Psoas muscle (tissue), 8 donors: Measurements from ENCODE around the gene CFAP58. TPM values are rescaled to one million over a fixed set of nuclear protein-coding genes. Genes with fewer than 3 reads are reported as not detected.

Source experiments
- ATAC-seq, 4 donors: fragments of 200-7000 bp; cut with Tn5 transposase; one replicate each; pipeline ENCODE4 v1.9.1; 2020; ENCODE audit warnings: moderate library complexity in 3 of 4, mild to moderate bottlenecking in 2 of 4
- DNase-seq, 2 donors: peaks; one replicate each; pipeline ENCODE4 v3.0.0-alpha.2; 2020
- H3K27ac ChIP-seq: fragments of 200-600 bp; one replicate; pipeline ENCODE4 v1.8.0; 2022
- H3K27me3 ChIP-seq, 3 donors: fragments of 200-600 bp in 1 of 3; one replicate each; pipeline versions ENCODE4 v1.6.1 to v1.8.0; 2013 to 2022; ENCODE audit warnings: low read length in 2 of 3, mild to moderate bottlenecking in 2 of 3, moderate library complexity in 1 of 3; ENCODE audit not compliant: insufficient read depth in 3 of 3
- H3K36me3 ChIP-seq, 2 donors: fragments of 200-600 bp in 1 of 2; one replicate each; pipeline versions ENCODE4 v1.6.1 to v1.8.0; 2013 to 2022; ENCODE audit warnings: low read depth in 1 of 2, mild to moderate bottlenecking in 1 of 2, moderate library complexity in 1 of 2; ENCODE audit not compliant: insufficient read depth in 1 of 2
- H3K4me1 ChIP-seq: fragments of 200-600 bp; one replicate; pipeline ENCODE4 v1.8.0; 2022
- H3K4me3 ChIP-seq: fragments of 200-600 bp; one replicate; pipeline ENCODE4 v1.8.0; 2022; ENCODE audit warnings: mild to moderate bottlenecking
- H3K9me3 ChIP-seq: fragments of 200-600 bp; one replicate; pipeline ENCODE4 v1.8.0; 2022
- CTCF ChIP-seq: fragments of 200-600 bp; IDR thresholded peaks from one replicate; pipeline ENCODE4 v1.8.0; 2022; ENCODE audit warnings: antibody characterized with exemption
- WGBS, 3 donors: extraction: QIAGEN DNeasy Blood & Tissue Kit; methylation state at CpG; one replicate each; pipeline versions ENCODE4 v1.1.6 to v1.1.7; 2013; 5-methylcytosine and 5-hydroxymethylcytosine counted together
- intact Hi-C, 2 donors: fragments of 100-400 bp; cut with DNase I; formaldehyde crosslinking; loops; one replicate each; pipeline versions ENCODE4 v1.11.0 to v1.14.2; 2022
- polyA plus RNA-seq, 3 donors: library from polyadenylated mRNA; stranded (reverse); fragments of 200-250 nt; gene quantifications; one replicate each; pipeline ENCODE4 v1.2.3, GENCODE V29; 2013
- total RNA-seq, 4 donors: library from RNA; stranded (reverse); fragmentation: NEBNext Ultra II Directional in 2 of 4; extraction: Animal tissue kit (Norgen Biotek cat#: 25700) in 2 of 4; gene quantifications; one replicate each; pipeline versions ENCODE4 v1.2.1 to v1.2.4, GENCODE V29; 2021 to 2023
- donor health status: healthy with polysubstance abuse.
- donor health status: DM: no; HTN: no; CAD: no; lungs with moderate emphysema.
- donor health status: Bipolar disorder and iron deficiency.
- donor health status: healthy.
- donor health status: DM: yes; HTN: yes; CAD: no.
- donor health status: DM: no; HTN: no; CAD: no.
- donor health status: DM: no; HTN: no; CAD: no.
- donor health status: DM: yes; HTN: yes; CAD: no.

Gene CFAP58
- total and polyA plus RNA-seq, 7 donors: 0.04 to 1.4 (median 0.44) TPM

- 0 to 1% (median 0%) methylated on average over 51 to 70 of the region's 70 CpGs for WGBS, 3 donors
- H3K4me3 ChIP-seq: peak within 1 kb of the TSS; percentile 89
- no peak for TF ChIP-seq CTCF
- peaks cover 51% of the 10 kb centered on the region for H3K4me1 ChIP-seq
- no peaks in the 10 kb centered on the region for H3K9me3 ChIP-seq
- H3K27me3 ChIP-seq: no peaks in the 10 kb centered on the region
- intact Hi-C loops: loop anchor here in 1 of 2 donors (1.0 kb wide), 1 partner anchor 28 kb away; no protein-coding TSS in a partner anchor
- DNase-seq (peak; percentile 76 to 84), ATAC-seq (peak; percentile 70 to 80 (median 75))
- H3K27ac ChIP-seq: peak within 1 kb of the TSS; percentile 97
- H3K36me3 ChIP-seq: peaks cover 0 to 3% of the 10 kb centered on the region in 2 donors
Observed at GRCh38 chr10:104337985-104338735, 15.5 kb upstream of the CFAP58 start, which contains the start of gene ITPRIP. Gene ITPRIP, minus strand, starts transcription at chr10:104338465. Its CDS starts 22,414 bp downstream, at chr10:104316051.

GRCh38 chr10:104339469-104340110, 14.0 kb upstream of the CFAP58 start:
- 0 to 2% (median 1%) methylated on average over 11 of the region's 11 CpGs for WGBS, 3 donors
- peaks cover 42% of the 10 kb centered on the region for H3K4me1 ChIP-seq
- H3K27me3 ChIP-seq: no peaks in the 10 kb centered on the region
- peak overlapping the region; percentile 97 for H3K27ac ChIP-seq
- peaks cover 0 to 3% of the 10 kb centered on the region in 2 donors for H3K36me3 ChIP-seq
- DNase-seq (no peak), ATAC-seq (peak; percentile 61 to 77 (median 74))
- no peaks in the 10 kb centered on the region for H3K9me3 ChIP-seq
- intact Hi-C loops: no loop called here
- peak overlapping the region; percentile 89 for H3K4me3 ChIP-seq
- no peak for TF ChIP-seq CTCF

- H3K4me1 ChIP-seq: peaks cover 37% of the 10 kb centered on the region
- peak overlapping the region; percentile 89 for H3K4me3 ChIP-seq
- H3K27ac ChIP-seq: peak overlapping the region; percentile 97
- whole genome bisulfite sequencing, 3 donors: 3 to 10% (median 7%) methylated on average over 4 of the region's 4 CpGs
- no peaks in the 10 kb centered on the region for H3K27me3 ChIP-seq
- DNase-seq (no peak), ATAC-seq (peak in 1 of 4 donors; percentile 10)
- no peak for TF ChIP-seq CTCF
- H3K9me3 ChIP-seq: no peaks in the 10 kb centered on the region
- intact Hi-C loops: no loop called here
- peaks cover 0 to 1% of the 10 kb centered on the region in 2 donors for H3K36me3 ChIP-seq
Observed at GRCh38 chr10:104340111-104340526, 13.5 kb upstream of the CFAP58 start.

- H3K27ac ChIP-seq: peak overlapping the region; percentile 97
- H3K36me3 ChIP-seq: no peaks in the 10 kb centered on the region
- peaks cover 33% of the 10 kb centered on the region for H3K4me1 ChIP-seq
Observed at GRCh38 chr10:104340641-104341040, 13.0 kb upstream of the CFAP58 start.

More at GRCh38 chr10:104340641-104341040, 13.0 kb upstream of the CFAP58 start:
- ATAC-seq (no peak), DNase-seq (no peak)
- H3K9me3 ChIP-seq: no peaks in the 10 kb centered on the region
- 62 to 70% (median 68%) methylated on average over 4 of the region's 4 CpGs for WGBS, 3 donors
- peak overlapping the region; percentile 89 for H3K4me3 ChIP-seq
- intact Hi-C loops: no loop called here
- no peak for TF ChIP-seq CTCF
- H3K27me3 ChIP-seq: no peaks in the 10 kb centered on the region
